Stimulated activated naive CD8-positive, alpha-beta T cell treated with anti-CD3 and anti-CD28 coated beads, Interleukin-15, amount 100 ng/mL, for 72 hours (primary cell): ENCODE measurements around the gene CUL3.
"Not testable (repeated sequence)": the region's sequence is repeated elsewhere in the genome, so short reads cannot be mapped to it uniquely, and the experiment has no call there.

Experiments used
- ATAC-seq: fragments of 150-1000 bp; cut with Tn5 transposase; 2 replicates; pipeline ENCODE4 v1.10.0; 2021; ENCODE audit warnings: mild to moderate bottlenecking, moderate library complexity
- DNase-seq, 2 donors: peaks; one replicate each; pipeline ENCODE4 v3.0.0; 2021 to 2022
- H3K27ac Mint-ChIP-seq, 2 donors: one replicate each; pipeline ENCODE4 v1.8.0; 2022; ENCODE audit warnings: mild to moderate bottlenecking in 2 of 2, mixed read lengths in 2 of 2, moderate library complexity in 2 of 2
- H3K27me3 Mint-ChIP-seq: one replicate; pipeline ENCODE4 v1.8.0; 2022; ENCODE audit warnings: mixed read lengths
- H3K4me1 Mint-ChIP-seq: one replicate; pipeline ENCODE4 v1.8.0; 2022; ENCODE audit warnings: mild to moderate bottlenecking, mixed read lengths
- H3K4me3 Mint-ChIP-seq, 2 donors: one replicate each; pipeline ENCODE4 v1.8.0; 2022; ENCODE audit warnings: mild to moderate bottlenecking in 2 of 2, mixed read lengths in 2 of 2, moderate library complexity in 1 of 2
- H3K9me3 Mint-ChIP-seq, 2 donors: one replicate each; pipeline ENCODE4 v1.8.0; 2022; ENCODE audit warnings: mixed read lengths in 2 of 2

Gene CUL3

DNA sequence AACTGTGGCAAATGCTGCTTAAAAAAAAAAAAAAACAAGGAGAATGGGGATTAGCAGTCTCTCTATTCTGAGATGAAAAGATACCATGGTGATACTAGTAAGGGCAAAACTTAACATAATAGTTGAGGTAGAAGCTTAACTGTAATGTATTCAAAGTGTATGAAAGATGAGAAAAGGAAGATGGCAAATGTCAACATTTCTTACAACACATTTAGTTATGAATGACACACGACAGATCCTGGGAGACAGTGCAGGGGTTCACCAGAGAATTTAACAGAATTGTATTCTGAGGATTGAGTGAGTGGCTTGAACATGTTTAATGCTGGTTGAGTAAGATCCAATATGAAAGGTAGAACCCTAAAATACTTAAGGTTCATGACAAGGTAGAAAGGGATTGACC is 52.7 kb downstream of the CUL3 start:
- Mint-ChIP-seq H3K27ac (no peak overlapping the region), H3K4me3 (peak overlapping the region in 1 of 2 donors; percentile 6), H3K4me1 (peaks cover 51% of the 10 kb centered on the region), H3K9me3 (no peaks in the 10 kb centered on the region), H3K27me3 (no peaks in the 10 kb centered on the region)
- ATAC-seq (no peak), DNase-seq (no peak)

DNA sequence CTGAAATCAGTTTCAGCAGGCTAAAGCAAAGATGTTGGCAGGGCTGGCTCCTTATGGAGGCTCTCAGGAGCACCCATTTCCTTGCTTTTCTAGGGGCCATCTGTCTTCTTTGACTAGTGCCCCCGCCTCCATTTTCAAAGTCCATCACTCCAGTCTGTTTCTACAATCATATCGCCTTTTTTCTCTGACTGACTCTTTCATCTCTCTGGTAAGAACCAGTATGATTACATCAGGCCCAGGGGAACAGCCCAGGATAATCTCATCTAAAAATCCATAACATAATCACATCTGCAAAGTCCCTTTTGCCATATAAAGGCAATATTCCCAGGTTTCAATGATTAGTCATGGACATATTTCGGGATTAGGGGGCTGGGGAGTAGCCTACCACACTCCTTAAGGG is 57.0 kb downstream of the CUL3 start:
- Mint-ChIP-seq H3K27ac (peak overlapping the region in 1 of 2 donors; percentile 6), H3K4me3 (no peak overlapping the region), H3K4me1 (peaks cover 77% of the 10 kb centered on the region), H3K27me3 (no peaks in the 10 kb centered on the region), H3K9me3 (no peaks in the 10 kb centered on the region)
- no peak for ATAC-seq
- no peak for DNase-seq

DNA sequence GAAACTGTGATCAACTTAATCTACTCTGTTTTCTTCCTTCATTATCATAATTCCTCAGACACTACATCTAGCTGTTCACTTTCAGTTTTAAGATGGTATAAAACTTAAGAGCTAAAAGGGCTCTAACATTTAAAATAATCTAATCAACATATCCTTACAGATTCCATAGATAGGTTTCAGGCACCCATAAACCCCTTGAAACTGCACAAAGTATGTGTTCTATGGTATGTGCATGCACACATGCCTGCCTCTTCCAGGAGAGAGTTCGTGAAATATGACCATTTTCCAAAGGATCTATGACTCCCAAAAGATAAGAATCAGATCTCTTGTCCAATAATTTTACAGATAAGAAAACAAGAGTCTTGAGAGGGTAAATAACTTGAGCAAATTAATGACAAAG is 59.4 kb downstream of the CUL3 start:
- peak overlapping the region; percentile 10 to 51 for H3K4me3 Mint-ChIP-seq
- H3K4me1 Mint-ChIP-seq: peaks cover 72% of the 10 kb centered on the region
- no peaks in the 10 kb centered on the region for H3K27me3 Mint-ChIP-seq
- H3K9me3 Mint-ChIP-seq: no peaks in the 10 kb centered on the region
- DNase-seq (no peak), ATAC-seq (no peak)
- peak overlapping the region in 1 of 2 donors; percentile 47 for H3K27ac Mint-ChIP-seq

DNA sequence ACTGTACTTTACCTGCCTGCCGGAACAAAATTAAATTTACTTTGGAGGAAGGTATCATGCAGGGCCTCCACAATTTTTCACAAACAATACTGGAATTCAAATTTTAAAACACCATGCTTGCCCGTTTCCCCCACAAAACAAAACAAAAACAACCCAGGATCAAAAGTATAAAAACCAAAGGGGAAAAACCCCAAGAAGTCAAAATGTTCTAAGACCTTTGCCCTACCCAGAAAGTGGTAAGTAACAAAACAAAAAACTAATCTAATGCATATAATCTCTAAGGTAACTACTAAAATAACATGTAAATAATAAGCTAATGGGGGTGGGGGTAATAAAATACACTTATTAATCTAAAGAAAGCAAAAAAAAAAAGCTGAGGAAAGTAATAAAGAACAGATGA is 60.5 kb downstream of the CUL3 start:
- no peaks in the 10 kb centered on the region for H3K27me3 Mint-ChIP-seq
- H3K4me3 Mint-ChIP-seq: peak overlapping the region; percentile 58 to 73
- H3K4me1 Mint-ChIP-seq: peaks cover 81% of the 10 kb centered on the region
- no peak for DNase-seq
- H3K27ac Mint-ChIP-seq: peak overlapping the region; percentile 59 to 97
- no peaks in the 10 kb centered on the region for H3K9me3 Mint-ChIP-seq
- ATAC-seq: no peak

DNA sequence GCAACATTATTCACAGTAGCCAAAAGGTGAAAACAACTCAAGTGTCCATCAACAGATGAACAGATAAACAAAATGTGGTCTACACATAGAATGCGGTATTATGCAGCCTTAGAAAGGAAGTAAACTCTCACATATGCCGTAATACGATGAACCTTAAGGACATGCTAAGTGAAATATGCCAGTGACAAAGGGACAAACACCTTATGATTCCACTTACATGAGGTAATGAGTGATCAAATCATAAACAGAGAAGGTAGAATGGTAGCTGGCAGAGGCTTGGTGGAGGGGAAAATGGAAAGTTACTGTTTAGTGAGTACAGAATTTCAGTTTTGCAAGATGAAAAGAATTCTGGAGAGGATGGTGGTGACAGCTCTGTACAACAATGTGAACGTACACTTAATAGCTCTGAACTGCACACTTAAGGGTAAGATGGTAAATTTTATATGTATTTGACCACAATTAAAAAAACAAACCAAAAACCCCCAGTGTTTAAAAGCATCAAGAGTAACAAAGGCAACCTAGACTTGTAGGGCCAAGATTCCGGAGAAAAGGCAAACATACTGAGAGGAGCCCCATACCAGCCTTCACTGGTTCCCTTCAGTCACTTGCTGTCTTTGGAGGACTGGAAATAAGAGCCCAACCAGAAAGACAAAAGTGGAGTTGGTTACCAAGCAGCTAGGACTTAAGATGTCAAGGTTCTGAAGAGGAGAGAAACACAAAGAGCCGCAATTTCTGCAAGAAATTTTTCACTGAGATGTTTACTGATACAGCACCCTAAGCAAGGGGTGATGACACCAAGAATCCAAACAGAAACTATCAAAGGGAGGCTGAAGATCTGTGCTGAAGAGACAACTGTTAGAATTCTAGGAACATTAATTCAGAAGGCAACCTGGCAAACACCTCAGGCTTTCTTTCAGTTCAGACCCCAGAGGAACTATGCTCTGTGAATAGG is 61.3 kb downstream of the CUL3 start:
- Mint-ChIP-seq H3K4me3 (peak overlapping the region; percentile 58 to 73), H3K9me3 (no peaks in the 10 kb centered on the region), H3K4me1 (peaks cover 82% of the 10 kb centered on the region), H3K27me3 (no peaks in the 10 kb centered on the region), H3K27ac (peak overlapping the region; percentile 1 to 97)
- DNase-seq: no peak
- ATAC-seq: peak; percentile 55

DNA sequence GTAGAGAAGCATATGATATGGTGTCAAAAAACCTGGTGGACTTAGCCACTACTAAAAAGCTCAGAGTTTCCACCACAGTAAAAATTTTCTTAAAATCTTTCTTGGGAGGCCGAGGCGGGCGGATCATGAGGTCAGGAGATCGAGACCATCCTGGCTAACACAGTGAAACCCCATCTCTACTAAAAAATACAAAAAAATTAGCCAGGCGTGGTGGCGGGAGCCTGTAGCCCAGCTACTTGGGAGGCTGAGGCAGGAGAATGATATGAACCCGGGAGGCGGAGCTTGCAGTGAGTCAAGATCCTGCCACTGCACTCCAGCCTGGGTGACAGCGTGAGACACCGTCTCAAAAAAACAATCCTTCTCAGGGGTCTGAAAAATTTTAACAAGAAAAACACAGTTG is 62.7 kb downstream of the CUL3 start:
- not testable (repeated sequence) for H3K27me3 Mint-ChIP-seq, ATAC-seq, DNase-seq, H3K4me3 Mint-ChIP-seq, H3K27ac Mint-ChIP-seq, H3K9me3 Mint-ChIP-seq
- peaks cover 78% of the 10 kb centered on the region for H3K4me1 Mint-ChIP-seq

DNA sequence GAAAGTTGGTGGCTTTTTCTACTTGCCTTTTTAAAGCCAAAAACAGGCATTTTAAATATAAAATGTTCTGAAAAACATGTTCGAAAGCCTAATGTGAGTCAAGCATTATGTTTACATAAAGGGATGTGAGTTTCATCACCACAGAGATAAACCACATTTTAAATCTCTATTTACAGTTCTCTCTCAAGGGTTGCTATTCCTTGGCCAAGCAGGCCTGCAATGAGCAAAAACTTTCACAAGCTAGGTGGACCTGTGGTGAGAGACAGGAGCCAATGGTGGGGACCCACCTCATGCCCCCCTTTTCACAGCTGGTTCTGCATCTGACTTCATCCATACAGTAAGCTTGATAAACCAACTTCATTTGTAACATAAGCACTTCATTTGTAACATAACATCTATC is 65.1 kb downstream of the CUL3 start:
- H3K4me3 Mint-ChIP-seq: peak overlapping the region; percentile 25 to 26
- no peaks in the 10 kb centered on the region for H3K27me3 Mint-ChIP-seq

DNA sequence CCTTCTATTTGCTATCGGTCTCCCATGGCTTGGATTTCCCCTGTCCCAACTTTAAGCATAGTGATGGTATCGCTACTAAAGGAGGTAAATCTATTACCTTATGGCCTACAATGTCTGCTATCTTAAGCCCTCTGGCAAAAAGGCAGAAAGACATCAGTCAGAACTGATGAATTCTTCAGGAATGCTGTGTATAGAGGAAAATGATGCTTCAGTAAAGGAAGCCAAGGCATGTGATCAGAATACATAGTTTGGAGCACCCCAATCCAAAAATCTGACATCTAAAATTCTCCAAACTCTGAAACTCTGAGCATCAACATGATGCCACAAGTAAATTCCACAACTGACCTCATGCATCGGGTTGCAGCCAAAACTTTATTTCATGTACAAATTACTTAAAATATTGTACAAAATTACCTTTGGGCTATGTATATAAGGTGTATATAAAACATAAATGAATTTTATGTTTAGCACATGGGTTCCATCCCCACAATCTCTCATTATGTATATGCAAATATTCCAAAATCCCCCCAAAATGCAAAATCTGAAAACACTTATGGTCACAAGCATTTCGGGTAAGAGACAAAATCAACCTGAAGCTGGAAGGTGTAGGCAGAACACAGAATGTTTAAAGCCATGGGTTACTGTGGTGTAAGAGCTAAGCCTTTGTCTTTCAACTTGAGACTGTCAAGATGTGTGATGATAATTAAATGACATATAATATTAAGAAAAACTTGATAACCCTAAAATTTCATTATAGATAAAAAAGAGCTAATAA is 66.2 kb downstream of the CUL3 start:
- H3K27me3 Mint-ChIP-seq: no peaks in the 10 kb centered on the region
- ATAC-seq (no peak), DNase-seq (no peak)
- H3K27ac Mint-ChIP-seq: no peak overlapping the region
- no peaks in the 10 kb centered on the region for H3K9me3 Mint-ChIP-seq
- no peak overlapping the region for H3K4me3 Mint-ChIP-seq
- peaks cover 61% of the 10 kb centered on the region for H3K4me1 Mint-ChIP-seq

More for the DNA sequence above, 65.1 kb downstream of the CUL3 start:
- H3K4me1 Mint-ChIP-seq: peaks cover 68% of the 10 kb centered on the region
- H3K9me3 Mint-ChIP-seq: no peaks in the 10 kb centered on the region
- H3K27ac Mint-ChIP-seq: peak overlapping the region; percentile 71 to 84
- ATAC-seq (peak; percentile 97), DNase-seq (peak; percentile 46 to 80)

DNA sequence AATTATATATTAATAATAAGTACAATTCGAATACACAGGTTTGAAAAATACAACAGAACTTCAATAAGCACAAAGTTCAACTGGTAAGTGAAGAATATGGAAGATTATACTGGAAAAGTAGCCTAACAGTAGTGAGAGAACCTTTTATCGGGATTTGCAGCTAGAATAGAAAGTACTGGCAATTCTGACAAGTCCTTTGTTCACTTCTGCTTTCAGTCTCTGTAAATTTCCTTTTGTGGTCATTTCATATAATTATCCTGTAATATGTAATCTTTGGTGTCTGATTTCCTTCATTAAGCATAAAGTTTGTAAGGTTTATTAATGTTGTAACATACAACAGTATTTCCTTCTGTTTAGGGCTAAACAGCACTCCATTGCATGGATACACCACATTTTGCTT is 67.2 kb downstream of the CUL3 start:
- ATAC-seq (no peak), DNase-seq (no peak)
- peaks cover 51% of the 10 kb centered on the region for H3K4me1 Mint-ChIP-seq
- no peaks in the 10 kb centered on the region for H3K27me3 Mint-ChIP-seq
- H3K9me3 Mint-ChIP-seq: no peaks in the 10 kb centered on the region
- H3K4me3 Mint-ChIP-seq: no peak overlapping the region
- H3K27ac Mint-ChIP-seq: peak overlapping the region in 1 of 2 donors; percentile 40

DNA sequence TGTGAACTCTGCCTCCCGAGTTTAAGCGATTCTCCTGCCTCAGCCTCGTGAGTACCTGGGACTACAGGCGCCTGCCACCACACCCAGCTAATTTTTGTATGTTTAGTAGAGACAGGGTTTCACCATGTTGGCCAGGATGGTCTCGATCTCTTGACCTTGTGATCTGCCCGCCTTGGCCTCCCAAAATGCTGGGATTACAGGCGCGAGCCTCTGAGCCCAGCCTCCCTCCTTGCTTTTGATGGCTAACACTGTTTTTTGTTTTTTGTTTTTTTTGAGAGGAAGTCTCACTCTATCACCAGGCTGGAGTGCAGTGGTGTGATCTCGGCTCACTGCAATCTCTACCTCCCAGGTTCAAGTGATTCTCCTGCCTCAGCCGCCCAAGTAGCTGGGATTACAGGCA is 68.8 kb downstream of the CUL3 start:
- H3K27ac Mint-ChIP-seq: peak overlapping the region in 1 of 2 donors; percentile 54
- not testable (repeated sequence) for H3K9me3 Mint-ChIP-seq, ATAC-seq, H3K4me3 Mint-ChIP-seq, DNase-seq, H3K27me3 Mint-ChIP-seq
- H3K4me1 Mint-ChIP-seq: peaks cover 41% of the 10 kb centered on the region

DNA sequence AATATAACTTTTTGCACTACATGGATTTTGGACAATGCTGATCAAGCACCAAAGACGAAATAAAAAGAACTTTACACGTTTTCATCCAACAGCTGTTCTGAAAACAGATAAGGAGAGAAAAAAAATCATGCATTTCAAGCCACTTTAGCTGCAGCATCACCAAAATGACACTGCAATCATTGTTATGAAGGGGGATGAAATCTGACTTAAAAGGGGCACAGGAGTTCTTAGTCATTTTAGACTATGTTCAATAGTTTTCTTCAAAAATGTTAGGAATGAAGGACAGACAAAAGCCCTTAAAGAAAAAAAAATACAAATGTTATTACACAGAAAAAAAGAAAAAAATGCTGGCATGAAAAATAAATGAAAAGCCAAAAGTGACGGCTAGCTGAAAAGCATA is 71.2 kb downstream of the CUL3 start:
- no peaks in the 10 kb centered on the region for H3K9me3 Mint-ChIP-seq
- no peaks in the 10 kb centered on the region for H3K27me3 Mint-ChIP-seq
- H3K27ac Mint-ChIP-seq: no peak overlapping the region
- no peak overlapping the region for H3K4me3 Mint-ChIP-seq
- peaks cover 29% of the 10 kb centered on the region for H3K4me1 Mint-ChIP-seq
- ATAC-seq (no peak), DNase-seq (no peak)

DNA sequence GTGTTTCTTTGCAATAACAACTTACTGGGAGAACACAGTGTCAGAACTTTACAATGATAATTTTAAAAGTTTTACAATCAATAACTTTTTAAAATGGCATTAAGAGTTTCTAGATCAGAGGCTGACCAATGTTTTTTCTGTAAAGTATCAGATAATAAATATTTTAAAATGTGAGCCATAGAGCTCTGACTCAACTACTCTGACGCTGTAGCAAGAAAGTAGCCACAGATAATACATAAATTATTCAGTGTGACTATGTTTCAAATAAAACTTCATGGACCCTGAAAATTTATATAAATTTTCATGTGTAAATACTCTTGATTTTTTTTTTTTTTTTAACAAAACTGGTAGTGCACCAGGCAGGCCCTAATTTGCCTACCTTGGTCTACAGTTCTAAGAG is 77.4 kb downstream of the CUL3 start:
- DNase-seq: no peak
- ATAC-seq: no peak
- no peak overlapping the region for H3K27ac Mint-ChIP-seq
- H3K4me1 Mint-ChIP-seq: no peaks in the 10 kb centered on the region
- H3K27me3 Mint-ChIP-seq: no peaks in the 10 kb centered on the region
- H3K4me3 Mint-ChIP-seq: no peak overlapping the region
- no peaks in the 10 kb centered on the region for H3K9me3 Mint-ChIP-seq

DNA sequence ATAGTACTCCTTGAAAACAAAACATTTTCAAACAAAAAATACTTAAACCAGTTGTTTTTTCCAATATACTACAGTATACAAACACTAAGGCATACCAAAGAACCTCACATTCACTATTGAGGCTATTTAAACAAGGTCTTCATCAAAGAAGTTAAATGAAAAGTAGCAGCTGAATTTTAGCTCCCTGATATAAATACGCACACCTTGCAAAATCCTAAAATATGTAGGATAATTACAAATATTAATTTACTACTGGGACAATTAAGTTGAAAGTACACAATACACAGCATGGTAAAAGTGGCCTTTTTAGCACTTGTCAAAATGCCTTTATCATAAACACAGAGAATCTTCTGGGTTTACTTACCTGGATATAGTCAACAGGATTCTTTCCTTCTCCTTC is 78.7 kb downstream of the CUL3 start:
- H3K27ac Mint-ChIP-seq: no peak overlapping the region
- DNase-seq (no peak), ATAC-seq (no peak)
- H3K27me3 Mint-ChIP-seq: no peaks in the 10 kb centered on the region
- H3K4me1 Mint-ChIP-seq: no peaks in the 10 kb centered on the region
- no peaks in the 10 kb centered on the region for H3K9me3 Mint-ChIP-seq
- no peak overlapping the region for H3K4me3 Mint-ChIP-seq

DNA sequence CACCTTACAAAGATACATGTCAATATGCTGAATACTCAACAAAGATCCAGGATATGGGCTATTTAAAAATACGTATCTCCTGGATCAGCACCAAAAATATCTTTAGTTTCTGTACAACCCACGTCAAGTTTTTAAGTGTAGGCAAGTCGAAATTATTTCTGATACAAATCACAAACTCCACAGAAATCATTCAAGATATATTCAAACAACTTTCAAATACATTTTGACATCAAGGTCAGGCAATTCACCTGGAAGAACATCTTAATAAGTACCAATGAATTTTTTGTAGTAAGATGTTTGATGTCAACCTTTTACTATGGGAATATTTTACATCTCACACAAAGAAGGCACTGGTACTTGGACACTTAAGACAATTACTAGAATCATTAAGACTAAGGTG is 86.2 kb downstream of the CUL3 start:
- ATAC-seq (no peak), DNase-seq (no peak)
- no peak overlapping the region for H3K27ac Mint-ChIP-seq
- H3K4me3 Mint-ChIP-seq: no peak overlapping the region
- no peaks in the 10 kb centered on the region for H3K27me3 Mint-ChIP-seq
- no peaks in the 10 kb centered on the region for H3K9me3 Mint-ChIP-seq
- no peaks in the 10 kb centered on the region for H3K4me1 Mint-ChIP-seq

DNA sequence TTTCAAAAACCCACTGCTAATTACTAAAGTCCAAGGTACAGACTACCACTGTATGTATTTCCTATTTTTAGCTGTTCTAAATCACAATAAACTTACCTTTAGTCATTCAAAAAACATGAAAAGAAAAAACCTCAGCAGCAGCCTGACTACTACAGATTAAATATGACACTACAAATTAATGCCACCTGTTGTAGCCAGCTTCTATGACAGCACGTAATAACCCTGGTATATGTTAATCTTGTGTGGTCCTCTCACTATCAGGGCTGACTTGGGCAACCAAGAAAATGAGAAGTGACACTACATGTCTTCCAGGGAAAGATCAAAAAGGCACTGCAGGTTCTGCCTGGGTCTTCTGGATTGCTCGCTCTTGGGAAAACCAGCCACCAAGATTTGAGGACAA is 92.6 kb downstream of the CUL3 start:
- no peak for DNase-seq
- Mint-ChIP-seq H3K27ac (no peak overlapping the region), H3K9me3 (peaks cover 9 to 13% of the 10 kb centered on the region in 2 donors), H3K4me1 (peaks cover 43% of the 10 kb centered on the region), H3K4me3 (no peak overlapping the region), H3K27me3 (no peaks in the 10 kb centered on the region)
- no peak for ATAC-seq

DNA sequence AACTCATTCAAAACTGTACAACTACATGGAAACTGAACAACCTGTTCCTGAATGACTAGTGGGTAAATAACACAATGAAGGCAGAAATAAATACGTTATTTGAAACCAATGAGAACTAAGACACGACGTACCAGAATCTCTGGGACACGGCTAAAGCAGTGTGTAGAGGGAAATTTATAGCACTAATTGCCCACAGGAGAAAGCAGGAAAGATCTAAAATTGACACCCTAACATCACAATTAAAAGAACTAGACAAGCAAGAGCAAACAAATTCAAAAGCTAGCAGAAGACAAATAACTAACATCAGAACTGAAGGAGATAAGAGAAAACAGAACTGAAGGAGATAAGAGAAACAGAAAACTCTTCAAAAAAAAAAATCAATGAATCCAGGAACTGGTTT is 97.2 kb downstream of the CUL3 start:
- peak overlapping the region in 1 of 2 donors; percentile 63 for H3K27ac Mint-ChIP-seq
- H3K27me3 Mint-ChIP-seq, ATAC-seq, H3K4me3 Mint-ChIP-seq, DNase-seq: not testable (repeated sequence)
- H3K4me1 Mint-ChIP-seq: peaks cover 45% of the 10 kb centered on the region
- peaks cover 10 to 19% of the 10 kb centered on the region in 2 donors for H3K9me3 Mint-ChIP-seq
